NCI-H1694 (cell line): Measurements from ENCODE around the gene PPP1R7.
A peak's percentile ranks its signal among the peaks of the same experiment; 100 is the strongest.

Source experiments
- DNase-seq: peaks from one replicate; lab custom pipeline; 2025; lab: John Stamatoyannopoulos, UW

The PPP1R7 gene

DNA sequence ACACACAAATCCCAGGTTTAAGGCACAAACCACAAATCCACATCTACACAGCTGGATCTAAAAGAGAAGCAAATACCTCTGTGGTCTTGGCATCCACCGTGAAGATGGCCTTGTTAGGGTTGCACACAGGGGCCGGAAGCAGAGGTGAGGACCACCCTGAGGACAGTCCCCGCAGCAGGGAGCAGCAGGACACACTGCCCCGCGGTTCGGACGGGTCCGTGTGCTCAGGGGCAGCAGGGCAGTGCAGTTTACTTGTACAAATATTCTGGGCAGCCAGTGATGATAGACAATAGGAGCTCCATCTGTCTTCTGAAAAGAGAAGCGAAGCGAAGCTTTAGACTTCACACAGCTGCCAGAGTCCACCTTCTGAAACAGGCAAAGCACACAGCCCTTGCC is 9.8 kb upstream of the PPP1R7 start:
- no peak for DNase-seq

DNA sequence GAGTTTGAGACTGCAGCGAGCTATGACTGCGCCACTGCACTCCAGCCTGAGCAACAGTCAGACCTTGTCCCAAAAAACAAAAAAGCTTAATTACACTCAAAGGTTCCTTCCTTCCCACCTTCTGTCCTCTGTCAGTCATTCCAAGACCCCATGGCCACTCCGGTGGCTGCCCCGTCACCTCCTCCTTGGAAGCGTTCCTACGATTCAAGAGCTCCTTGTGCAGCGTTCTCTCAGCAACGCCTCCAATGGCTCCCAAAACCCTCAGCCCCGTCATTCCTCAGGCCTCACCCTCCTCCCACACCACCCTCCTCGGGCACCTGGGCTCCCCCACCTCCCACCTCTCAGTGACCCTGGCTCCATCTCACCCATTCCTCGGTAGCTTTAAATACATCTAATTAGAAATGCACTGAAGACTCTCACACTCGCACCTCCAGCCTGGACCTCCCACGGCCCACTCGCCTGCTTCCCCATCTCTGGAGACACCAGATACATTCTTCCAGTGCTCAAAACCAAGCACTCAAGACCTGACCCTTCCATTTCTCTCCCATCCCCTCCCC is 9.0 kb upstream of the PPP1R7 start:
- DNase-seq, result no peak

DNA sequence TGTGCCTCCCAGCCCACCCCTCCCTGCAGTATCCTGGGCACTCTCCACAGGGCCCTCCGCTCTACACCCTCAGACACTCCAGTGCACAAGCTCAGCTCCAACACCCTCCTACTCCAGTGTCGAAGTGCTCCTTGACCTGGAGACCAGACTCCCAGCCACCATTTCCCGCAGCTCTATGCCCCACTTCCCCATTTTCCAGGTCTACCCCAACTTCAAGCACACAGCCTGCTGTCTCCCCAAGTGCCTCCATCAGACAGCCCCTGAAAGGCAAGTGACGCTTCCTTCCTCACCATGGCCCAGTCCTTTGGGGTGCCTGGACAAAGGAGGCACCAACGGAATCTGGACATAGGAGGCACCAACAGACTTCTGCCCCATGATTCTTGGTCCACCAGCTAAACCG is 8.2 kb upstream of the PPP1R7 start:
- DNase-seq, result no peak

DNA sequence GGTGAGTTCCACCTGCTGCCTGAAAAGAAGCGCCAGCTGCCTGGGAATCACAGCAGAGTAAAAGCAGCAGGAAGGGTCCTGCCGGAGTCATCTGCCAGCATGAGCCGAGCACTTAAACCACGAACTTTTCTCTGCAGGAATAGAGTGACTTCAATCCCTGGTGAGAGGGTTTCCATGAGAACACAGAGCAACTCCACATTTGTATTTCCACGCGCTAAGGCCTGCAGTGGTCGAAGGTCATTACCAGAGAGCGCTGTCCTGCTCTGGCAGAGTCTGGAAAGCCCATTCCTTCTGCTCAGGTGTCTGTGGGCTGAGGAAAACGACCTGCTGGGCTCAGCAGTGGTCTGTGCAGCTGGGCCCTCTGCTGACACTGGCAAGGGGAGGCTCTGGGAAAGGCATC is 7.7 kb upstream of the PPP1R7 start:
- no peak for DNase-seq

GRCh38 chr2:241146286-241146685 is 4.0 kb upstream of the PPP1R7 start:
- no peak for DNase-seq

DNA sequence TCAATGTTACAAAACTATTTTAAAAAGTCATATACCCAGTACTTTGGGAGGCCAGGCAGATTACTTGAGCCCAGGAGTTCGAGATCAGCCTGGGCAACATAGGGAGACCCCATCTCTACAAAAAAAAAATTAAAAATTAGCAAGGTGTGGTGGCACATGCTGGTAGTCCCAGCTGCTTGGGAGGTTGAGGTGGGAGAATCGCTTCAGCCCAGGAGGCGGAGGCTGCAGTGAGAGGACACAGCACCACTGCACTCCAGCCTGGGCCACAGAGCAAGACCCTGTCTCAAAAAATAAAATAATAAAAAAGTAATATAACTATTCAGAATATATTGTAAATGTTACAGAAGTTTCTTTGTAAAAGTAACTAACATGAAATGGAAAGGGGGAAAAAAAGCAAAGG is 2.9 kb upstream of the PPP1R7 start:
- no peak for DNase-seq

DNA sequence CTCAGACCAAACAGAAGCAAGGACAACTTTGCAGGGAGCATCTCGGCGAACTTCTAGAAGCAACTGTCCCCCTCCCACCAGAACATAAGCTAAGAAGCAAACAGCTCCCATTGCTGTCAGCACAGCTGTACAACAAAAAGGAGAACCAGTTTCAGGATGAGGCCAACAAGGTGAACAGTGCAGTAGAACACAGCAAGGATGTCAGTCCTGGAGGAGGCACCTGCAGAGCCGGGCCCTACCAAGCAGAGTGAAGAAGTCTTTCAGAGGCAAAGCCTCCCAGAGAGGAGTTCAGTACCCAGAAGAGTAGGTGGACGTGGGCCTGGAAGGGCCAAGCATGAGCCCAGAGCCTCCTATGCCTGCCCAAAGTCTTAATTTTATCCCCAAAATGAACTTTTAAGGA is 2.0 kb upstream of the PPP1R7 start:
- DNase-seq, result no peak

DNA sequence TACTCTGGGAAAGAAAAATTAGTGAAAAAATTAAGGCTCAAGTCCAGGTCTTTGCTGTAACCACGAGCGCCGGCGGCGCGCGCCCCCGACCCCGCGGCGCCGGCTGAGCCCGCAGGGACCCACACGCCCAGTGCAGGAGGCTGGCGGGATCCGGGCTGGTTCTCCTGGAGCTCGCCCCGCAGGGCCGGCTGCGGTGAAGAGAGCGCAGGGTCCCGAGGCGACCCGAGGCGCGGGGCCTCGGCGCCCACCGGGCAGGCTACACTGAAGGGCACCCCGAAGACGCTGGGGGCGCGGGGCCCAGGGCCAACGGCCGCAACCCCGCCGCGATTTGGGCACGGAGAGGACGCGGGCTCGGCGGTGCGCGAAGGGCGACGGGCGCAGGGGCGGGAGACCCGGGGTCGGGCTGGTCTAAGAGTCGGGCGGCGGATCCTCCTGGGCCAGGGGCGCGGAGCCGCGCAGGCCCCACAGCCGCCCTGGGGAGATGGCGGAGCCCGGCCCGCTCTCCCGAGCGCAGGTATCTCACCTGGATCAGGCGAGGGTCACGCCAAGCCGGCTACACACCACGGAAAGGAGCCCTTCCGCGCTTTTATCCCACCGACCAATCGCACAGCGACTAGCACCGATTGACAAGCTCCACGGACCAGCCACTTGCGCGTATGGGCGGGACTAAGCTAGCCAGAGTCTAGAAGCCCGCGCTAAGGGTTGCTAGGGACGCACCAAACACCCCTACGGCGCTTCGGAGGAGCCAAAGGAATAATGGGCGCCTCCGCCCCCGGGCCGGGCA is 1.2 kb upstream of the PPP1R7 start, which contains the start of gene PASK:
TSS of gene PASK (minus strand) at position 582 of the 784 bp plus-strand sequence. CDS start 6,440 bp downstream, outside the sequence.
- DNase-seq, result peak; percentile 95

DNA sequence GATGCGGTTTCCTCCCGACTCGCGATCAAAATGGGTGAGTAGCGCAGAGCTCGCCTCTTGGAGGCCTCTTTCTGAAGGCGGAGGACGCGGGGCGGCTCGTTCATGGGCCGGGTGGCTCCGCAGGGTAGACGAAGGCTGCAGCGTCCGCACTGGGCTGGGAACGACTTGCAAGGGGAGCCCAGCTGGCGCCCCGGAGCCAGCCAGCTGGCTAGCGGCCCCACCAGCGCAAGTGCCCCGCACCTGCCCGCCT is 667 bp upstream of the PPP1R7 start:
- DNase-seq, result no peak

GRCh38 chr2:241150660-241151530 is 628 bp downstream of the PPP1R7 start:
- no peak for DNase-seq

DNA sequence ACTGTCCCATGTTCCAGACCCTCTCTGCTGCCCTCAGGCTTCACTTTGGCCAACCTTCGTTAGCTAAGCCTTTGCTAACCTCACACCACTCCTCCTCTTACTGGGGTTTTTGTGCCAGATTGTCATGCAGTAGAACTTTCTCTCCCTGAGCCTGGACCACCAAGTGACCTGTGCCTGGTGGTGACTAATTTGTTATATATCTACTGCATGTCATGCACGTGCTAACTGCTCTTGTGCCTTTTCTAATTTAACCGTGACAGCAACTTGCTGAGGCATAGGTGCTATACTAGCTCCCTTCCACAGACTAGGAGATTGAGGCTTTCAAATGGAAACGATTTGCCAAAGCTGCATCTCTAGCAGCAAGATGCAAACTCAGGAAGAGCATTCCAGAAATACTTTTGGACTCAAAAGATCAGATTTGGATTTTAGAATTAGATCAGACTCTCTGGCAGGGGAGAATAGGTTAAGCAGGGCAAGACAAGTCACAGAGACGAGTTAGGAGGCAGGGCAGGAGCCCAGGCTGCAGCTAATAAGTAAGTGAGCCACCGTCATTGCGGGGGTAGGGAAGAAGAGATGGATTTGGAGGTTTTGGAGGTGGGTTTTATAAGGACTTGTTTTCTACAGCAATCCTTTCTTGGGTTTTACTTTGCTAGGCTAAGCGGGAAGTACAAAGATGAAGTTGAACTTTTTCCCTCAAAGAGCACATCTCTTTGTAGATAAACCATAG is 1.8 kb downstream of the PPP1R7 start:
- no peak for DNase-seq

- DNase-seq, result no peak
These were observed 3.3 kb downstream of the PPP1R7 start for GRCh38 chr2:241153616-241154015.

- no peak for DNase-seq
These were observed 4.6 kb downstream of the PPP1R7 start for GRCh38 chr2:241154915-241155314.

- DNase-seq, result no peak
These were observed 5.7 kb downstream of the PPP1R7 start for GRCh38 chr2:241155936-241156335.

DNA sequence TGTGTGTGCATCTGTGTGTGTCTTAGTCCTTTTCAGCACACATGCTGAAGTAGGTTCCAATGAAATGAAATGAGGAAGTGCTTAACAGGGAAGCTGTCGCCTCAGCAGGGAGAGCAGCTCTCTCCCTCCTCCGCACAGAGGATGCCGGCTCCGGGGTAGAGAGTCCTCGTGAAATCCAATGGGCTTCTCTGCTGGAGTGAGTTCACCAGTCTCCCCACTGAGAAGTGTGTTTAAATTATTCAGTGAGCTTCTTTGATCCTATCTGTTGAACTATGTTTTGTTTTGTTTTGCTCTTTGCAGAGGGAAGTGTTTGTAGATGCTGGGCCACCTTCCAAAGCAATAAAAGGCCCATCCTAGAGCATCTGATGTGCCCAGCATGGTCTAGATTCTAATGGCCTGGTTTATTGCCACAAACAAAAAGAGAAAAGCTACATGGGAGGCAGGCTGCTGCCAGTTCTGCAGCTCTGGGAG is 6.7 kb downstream of the PPP1R7 start:
- DNase-seq, result no peak

DNA sequence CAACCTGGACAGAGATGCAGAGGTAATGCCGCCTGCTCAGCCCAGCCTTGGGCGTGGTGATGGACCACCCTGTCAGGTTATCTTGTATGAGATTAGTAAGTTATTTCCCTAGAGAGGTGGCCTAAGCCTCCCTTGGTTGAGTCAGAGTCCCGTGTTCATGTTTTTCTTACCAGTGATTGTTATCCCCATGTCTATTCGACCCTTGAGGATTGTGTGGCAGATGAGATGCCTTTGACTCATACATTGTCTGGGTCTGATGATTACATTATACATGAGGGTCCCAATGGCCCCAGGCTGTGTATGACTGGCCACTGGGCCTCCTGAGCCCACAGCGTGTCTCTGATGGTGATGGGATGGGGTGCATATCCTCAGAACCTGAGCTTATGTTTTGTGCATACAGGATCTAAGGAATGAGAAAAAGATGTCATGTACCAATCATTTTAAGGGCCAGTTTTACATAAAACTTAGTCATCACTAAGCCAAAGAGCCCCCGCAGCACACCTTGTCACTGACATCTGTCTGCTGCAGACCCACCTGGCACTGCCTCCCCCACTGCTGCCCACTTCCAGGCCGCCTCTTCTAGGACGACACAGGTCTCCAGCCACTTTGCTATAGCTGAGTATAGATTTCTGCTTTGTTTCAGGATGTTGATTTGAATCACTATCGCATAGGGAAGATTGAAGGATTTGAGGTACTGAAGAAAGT is 7.7 kb downstream of the PPP1R7 start:
- DNase-seq, result no peak

- no peak for DNase-seq
These were observed 8.3 kb downstream of the PPP1R7 start for GRCh38 chr2:241158546-241158900.

GRCh38 chr2:241159116-241159515 is 8.8 kb downstream of the PPP1R7 start:
- no peak for DNase-seq

DNA sequence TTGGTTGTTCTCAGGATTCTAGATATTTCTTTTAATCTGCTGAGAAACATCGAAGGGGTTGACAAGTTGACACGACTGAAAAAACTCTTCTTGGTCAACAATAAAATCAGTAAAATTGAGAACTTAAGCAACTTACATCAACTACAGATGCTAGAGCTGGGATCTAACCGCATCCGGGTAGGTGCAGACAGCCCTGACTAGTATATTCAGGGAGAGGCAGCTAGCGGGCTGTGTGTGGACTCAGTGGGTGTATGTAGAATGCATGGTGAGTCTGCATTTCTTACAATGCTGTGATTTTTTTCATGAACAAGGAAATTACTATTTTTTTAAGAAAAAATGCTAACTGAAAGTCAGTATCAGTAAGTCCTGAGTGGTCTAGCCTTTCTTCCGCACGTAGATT is 10.1 kb downstream of the PPP1R7 start:
- no peak for DNase-seq

- no peak for DNase-seq
These were observed 11.5 kb downstream of the PPP1R7 start for GRCh38 chr2:241161646-241162281.

DNA sequence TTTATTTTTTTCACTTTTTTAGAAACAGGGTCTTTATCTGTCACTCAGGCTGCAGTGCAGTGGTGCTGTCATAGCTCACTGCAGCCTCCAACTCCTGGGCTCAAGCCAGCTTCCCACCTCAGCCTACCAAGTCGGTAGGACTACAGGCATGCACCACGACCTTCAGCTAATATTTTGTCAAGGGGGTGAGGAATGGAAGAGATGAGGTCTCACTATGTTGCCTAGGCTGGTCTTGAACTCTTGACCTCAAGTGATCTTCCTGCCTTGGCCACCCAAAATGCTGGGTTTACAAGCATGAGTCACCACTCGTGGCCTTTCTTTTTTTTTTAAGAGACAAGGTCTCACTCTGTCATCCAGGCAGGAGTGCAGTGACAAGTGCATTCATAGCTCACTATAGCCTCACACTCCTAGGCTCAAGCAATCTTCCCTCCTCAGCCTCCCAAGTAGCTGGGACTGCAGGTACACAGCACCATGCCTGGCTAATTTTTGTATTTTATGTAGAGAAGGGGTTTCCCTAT is 13.4 kb downstream of the PPP1R7 start:
- no peak for DNase-seq
